Measurements from ENCODE around the gene TRIM41. TPM values are rescaled to one million over a fixed set of nuclear protein-coding genes. Genes with fewer than 3 reads are reported as not detected.

The TRIM41 gene
- total and polyA plus RNA-seq, 2 of the 13 experiments (the other 11 are each of a cell fraction or from before 2014, with no cell fraction given), result 10.2 to 16.7 TPM

DNA sequence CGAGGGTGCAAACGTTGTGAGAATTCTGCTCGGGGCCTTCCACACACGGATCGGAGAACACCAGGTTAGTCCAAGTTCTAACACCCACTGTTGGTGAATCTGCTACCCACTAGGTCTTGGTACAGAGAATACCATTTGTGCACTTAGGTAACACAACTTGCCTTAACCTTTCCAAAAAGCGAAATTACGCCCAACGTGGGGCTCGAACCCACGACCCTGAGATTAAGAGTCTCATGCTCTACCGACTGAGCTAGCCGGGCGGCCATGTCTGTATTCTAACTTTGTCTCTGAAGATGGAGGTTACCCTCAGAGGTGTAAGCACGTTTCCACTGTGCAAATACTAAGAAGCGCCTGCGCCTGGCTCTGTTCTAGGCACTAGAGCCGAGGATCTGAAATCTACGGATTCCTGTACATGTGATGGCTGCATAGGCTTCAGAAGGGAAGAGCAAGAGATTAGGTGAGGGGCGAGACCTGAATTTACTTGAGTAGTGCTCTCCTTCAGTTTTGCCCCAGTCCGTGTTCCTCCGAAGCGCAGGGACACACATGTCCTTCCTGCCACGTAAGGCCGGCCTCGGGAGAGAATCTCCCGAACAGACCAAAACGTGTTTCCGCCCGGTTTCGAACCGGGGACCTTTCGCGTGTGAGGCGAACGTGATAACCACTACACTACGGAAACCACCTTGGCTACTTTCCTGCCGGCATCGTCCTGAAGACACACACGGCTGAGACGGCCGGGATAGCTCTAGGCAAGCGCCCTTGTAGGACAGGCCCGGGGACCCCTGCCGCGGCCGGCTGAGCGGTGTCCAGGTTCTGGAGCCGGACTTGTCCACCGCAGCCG lies 1.1 kb upstream of the TRIM41 start (continued):
- TF ChIP-seq, protein P1, sequence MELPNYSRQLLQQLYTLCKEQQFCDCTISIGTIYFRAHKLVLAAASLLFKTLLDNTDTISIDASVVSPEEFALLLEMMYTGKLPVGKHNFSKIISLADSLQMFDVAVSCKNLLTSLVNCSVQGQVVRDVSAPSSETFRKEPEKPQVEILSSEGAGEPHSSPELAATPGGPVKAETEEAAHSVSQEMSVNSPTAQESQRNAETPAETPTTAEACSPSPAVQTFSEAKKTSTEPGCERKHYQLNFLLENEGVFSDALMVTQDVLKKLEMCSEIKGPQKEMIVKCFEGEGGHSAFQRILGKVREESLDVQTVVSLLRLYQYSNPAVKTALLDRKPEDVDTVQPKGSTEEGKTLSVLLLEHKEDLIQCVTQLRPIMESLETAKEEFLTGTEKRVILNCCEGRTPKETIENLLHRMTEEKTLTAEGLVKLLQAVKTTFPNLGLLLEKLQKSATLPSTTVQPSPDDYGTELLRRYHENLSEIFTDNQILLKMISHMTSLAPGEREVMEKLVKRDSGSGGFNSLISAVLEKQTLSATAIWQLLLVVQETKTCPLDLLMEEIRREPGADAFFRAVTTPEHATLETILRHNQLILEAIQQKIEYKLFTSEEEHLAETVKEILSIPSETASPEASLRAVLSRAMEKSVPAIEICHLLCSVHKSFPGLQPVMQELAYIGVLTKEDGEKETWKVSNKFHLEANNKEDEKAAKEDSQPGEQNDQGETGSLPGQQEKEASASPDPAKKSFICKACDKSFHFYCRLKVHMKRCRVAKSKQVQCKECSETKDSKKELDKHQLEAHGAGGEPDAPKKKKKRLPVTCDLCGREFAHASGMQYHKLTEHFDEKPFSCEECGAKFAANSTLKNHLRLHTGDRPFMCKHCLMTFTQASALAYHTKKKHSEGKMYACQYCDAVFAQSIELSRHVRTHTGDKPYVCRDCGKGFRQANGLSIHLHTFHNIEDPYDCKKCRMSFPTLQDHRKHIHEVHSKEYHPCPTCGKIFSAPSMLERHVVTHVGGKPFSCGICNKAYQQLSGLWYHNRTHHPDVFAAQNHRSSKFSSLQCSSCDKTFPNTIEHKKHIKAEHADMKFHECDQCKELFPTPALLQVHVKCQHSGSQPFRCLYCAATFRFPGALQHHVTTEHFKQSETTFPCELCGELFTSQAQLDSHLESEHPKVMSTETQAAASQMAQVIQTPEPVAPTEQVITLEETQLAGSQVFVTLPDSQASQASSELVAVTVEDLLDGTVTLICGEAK (IDR thresholded peaks at IDR 0.05), result no peak
- TF ChIP-seq, protein P1 (CRISPR knock-in tag; IDR thresholded peaks at IDR 0.05), result peak; percentile 77
- TF ChIP-seq RARA (CRISPR knock-in tag; IDR thresholded peaks at IDR 0.05) (no peak), ZNF292 (CRISPR knock-in tag; IDR thresholded peaks at IDR 0.05; ENCODE audit: borderline replicate concordance, low read depth) (no peak), SRSF1 (optimal IDR thresholded peaks at IDR 0.05; ENCODE audit: low read depth, low read length) (peak; percentile 34), PITX1 (CRISPR knock-in tag; IDR thresholded peaks at IDR 0.05) (peak; percentile 45; the same call in 1 of the 2 replicates), ZNF503 (CRISPR knock-in tag; IDR thresholded peaks at IDR 0.05) (no peak; the same call in 1 of the 2 replicates), HNF4A (CRISPR knock-in tag; IDR thresholded peaks at IDR 0.05) (peak; percentile 4), THAP9 (CRISPR knock-in tag; IDR thresholded peaks at IDR 0.05; ENCODE audit: borderline replicate concordance) (peak; percentile 20; the same call in 1 of the 2 replicates)
- TF ChIP-seq, protein P2, sequence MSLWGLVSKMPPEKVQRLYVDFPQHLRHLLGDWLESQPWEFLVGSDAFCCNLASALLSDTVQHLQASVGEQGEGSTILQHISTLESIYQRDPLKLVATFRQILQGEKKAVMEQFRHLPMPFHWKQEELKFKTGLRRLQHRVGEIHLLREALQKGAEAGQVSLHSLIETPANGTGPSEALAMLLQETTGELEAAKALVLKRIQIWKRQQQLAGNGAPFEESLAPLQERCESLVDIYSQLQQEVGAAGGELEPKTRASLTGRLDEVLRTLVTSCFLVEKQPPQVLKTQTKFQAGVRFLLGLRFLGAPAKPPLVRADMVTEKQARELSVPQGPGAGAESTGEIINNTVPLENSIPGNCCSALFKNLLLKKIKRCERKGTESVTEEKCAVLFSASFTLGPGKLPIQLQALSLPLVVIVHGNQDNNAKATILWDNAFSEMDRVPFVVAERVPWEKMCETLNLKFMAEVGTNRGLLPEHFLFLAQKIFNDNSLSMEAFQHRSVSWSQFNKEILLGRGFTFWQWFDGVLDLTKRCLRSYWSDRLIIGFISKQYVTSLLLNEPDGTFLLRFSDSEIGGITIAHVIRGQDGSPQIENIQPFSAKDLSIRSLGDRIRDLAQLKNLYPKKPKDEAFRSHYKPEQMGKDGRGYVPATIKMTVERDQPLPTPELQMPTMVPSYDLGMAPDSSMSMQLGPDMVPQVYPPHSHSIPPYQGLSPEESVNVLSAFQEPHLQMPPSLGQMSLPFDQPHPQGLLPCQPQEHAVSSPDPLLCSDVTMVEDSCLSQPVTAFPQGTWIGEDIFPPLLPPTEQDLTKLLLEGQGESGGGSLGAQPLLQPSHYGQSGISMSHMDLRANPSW (CRISPR knock-in tag; IDR thresholded peaks at IDR 0.05; ENCODE audit: borderline replicate concordance), result peak; percentile 95
